AG04450 (cell line): Measurements from ENCODE around the gene ZPR1. TPM values are rescaled to one million over a fixed set of nuclear protein-coding genes. Genes with fewer than 3 reads are reported as not detected.
"Not testable (repeated sequence)": the region's sequence is repeated elsewhere in the genome, so short reads cannot be mapped to it uniquely, and the experiment has no call there.

Source experiments
- CTCF ChIA-PET: fragments of 300-600, 350-600 bp; formaldehyde crosslinking; extraction: SDS; loops from one replicate; lab custom pipeline; 2022; ENCODE audit warnings: antibody characterized with exemption, inconsistent platforms; lab: Charles Lee
- POLR2A ChIA-PET: fragments of 350-600 bp; formaldehyde crosslinking; extraction: SDS; loops from one replicate; lab custom pipeline; 2021; ENCODE audit warnings: antibody characterized with exemption, inconsistent platforms; lab: Yijun Ruan, JAX
- DNase-seq: peaks from one replicate; pipeline ENCODE4 v3.0.0-alpha.2; 2011; ENCODE audit warnings: low read depth, low spot score
- H3K27ac ChIP-seq: one replicate; pipeline ENCODE4 v1.5.1; 2012; ENCODE audit warnings: low read depth, low read length, control low read depth
- H3K27me3 ChIP-seq: one replicate; pipeline ENCODE4 v1.6.0; 2012; ENCODE audit warnings: low read length; ENCODE audit not compliant: control insufficient read depth, insufficient read depth
- H3K4me3 ChIP-seq: 2 replicates; pipeline ENCODE4 v1.5.1; 2011; ENCODE audit warnings: mild to moderate bottlenecking, low read depth, low read length, control low read depth
- H3K9me3 ChIP-seq: 2 replicates; pipeline ENCODE4 v1.5.1; 2012; ENCODE audit warnings: low read length; ENCODE audit not compliant: control insufficient read depth, insufficient read depth
- CTCF ChIP-seq: IDR thresholded peaks from 2 replicates; pipeline ENCODE4 v1.5.1; 2011; ENCODE audit warnings: low read depth, low read length, control low read depth, inconsistent platforms
- polyA minus RNA-seq: library from RNA; depleted of rRNA, polyadenylated mRNA; stranded (reverse); fragments of >200 nt; gene quantifications from 2 replicates; pipeline ENCODE4 v1.2.3, GENCODE V29; 2011; rRNA and poly(A)+ RNA removed
- polyA plus RNA-seq: library from polyadenylated mRNA; depleted of rRNA; stranded (reverse); fragments of >200 nt; gene quantifications from 2 replicates; pipeline ENCODE4 v1.2.3, GENCODE V29; 2011; rRNA removed

Gene ZPR1
- polyA plus RNA-seq, result 57.1 and 57.7 TPM in 2 replicates
- polyA minus RNA-seq, result 54.6 and 58.4 TPM in 2 replicates

DNA sequence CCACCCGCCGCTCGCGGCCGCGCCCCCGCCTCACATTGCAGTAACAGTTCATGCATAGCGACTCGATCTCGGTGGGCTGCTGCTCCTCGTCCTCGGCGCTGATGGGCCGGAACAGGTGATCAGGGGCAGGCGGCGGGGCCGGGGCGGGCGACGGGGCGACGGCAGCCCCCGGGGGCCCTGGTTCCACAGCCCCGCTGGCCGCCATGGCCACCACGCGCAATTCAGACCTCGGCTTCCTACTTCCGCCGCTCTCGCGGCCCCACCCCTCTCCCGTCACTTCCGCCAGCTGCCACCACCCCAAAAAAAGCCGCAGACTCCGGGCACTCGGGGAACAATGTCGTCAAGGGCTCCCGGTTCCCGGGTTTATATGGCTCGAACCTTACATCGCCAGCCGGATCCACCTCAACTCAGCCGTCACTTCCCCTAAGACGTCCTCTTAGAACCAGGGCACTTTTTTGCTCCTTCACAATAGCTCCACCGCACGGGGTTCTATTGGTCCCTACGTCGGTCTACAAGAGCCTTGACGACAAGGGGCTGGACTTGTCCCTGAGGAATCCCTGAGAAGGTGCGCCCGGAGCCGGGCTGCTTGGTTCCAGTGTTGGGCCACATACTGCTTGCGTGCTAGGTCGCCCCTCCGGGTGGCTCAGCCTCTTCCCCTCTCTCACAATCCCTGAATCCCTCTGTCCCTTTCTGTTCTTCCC lies at the start of gene ZPR1:
Gene ZPR1, minus strand, starts transcription at position 238 of the 701 bp plus-strand sequence. Its CDS starts 33 bp downstream, at position 205.
- Histone ChIP-seq H3K9me3 (no peaks in the 10 kb centered on the region), H3K4me3 (peak within 1 kb of the TSS; percentile 89), H3K27ac (peak within 1 kb of the TSS; percentile 65), H3K27me3 (no peaks in the 10 kb centered on the region)
- no peak for DNase-seq
- ChIA-PET CTCF (interaction anchor here (0.8 to 11.0 kb wide), 7 partner anchors 48 to 439 kb away, joined by 3 to 209 read pairs (median 6); partner anchors contain the start of gene SIK3), POLR2A (interaction anchor here (1.0 to 3.3 kb wide), 4 partner anchors 15 to 390 kb away, joined by 3 to 11 read pairs (median 6); partner anchors contain the start of genes BUD13, PAFAH1B2 and SIDT2)
- peak; percentile 7; the same call in 1 of the 2 replicates for TF ChIP-seq CTCF

GRCh38 chr11:116836632-116836991 lies 48.8 kb upstream of the ZPR1 start:
- H3K27me3 ChIP-seq, result no peaks in the 10 kb centered on the region
- DNase-seq, result no peak
- H3K9me3 ChIP-seq, result no peaks in the 10 kb centered on the region
- H3K27ac ChIP-seq, result no peak overlapping the region
- CTCF ChIA-PET, result interaction anchor here (0.7 to 5.3 kb wide), 18 partner anchors 9 to 336 kb away, joined by 3 to 138 read pairs (median 6); partner anchors contain the start of genes APOA5 and ZPR1
- no peak overlapping the region for H3K4me3 ChIP-seq
- TF ChIP-seq CTCF, result no peak
- POLR2A ChIA-PET, result interaction anchor here (1.2 to 1.8 kb wide), 3 partner anchors 49 to 262 kb away, joined by 3 to 8 read pairs (median 4); partner anchors contain the start of gene ZPR1

DNA sequence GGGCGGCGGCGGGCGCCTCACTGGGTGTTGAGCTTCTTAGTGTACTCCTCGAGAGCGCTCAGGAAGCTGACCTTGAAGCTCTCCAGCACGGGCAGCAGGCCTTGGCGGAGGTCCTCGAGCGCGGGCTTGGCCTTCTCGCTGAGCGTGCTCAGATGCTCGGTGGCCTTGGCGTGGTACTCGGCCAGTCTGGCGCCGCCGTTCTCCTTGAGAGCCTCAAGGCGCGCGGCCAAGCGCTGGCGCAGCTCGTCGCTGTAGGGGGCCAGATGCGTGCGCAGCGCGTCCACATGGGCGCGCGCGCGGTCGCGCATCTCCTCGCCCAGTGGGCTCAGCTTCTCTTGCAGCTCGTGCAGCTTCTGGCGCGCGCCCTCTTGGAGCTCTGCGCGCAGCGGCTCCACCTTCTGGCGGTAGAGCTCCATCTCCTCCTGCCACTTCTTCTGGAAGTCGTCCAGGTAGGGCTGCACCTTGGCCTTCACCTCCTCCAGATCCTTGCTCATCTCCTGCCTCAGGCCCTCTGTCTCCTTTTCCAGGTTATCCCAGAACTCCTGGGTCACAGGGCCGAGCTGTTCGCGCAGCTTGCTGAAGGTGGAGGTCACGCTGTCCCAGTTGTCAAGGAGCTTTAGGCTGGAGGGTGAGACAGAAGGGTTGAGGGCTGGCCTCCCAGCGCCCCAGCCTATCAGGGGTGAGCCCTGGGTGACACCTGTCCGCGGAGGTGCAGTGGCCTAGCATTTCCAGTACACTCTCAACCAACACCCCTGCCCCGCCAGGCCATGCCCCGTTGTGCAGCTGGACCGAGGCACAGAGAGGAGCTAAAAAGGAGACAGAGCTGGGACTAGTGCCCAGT lies 48.2 kb upstream of the ZPR1 start:
- Histone ChIP-seq H3K4me3 (peak overlapping the region; percentile 55), H3K27ac (peak overlapping the region; percentile 21), H3K9me3 (no peaks in the 10 kb centered on the region), H3K27me3 (no peaks in the 10 kb centered on the region)
- ChIA-PET CTCF (interaction anchor here (0.6 to 5.3 kb wide), 31 partner anchors 10 to 1524 kb away, joined by 3 to 138 read pairs (median 4); partner anchors contain the start of genes APOA4, APOA5, UBE4A and ZPR1), POLR2A (interaction anchor here (0.8 to 1.8 kb wide), 7 partner anchors 15 to 263 kb away, joined by 3 to 8 read pairs (median 3); partner anchors contain the start of gene ZPR1)
- peak; percentile 87 for DNase-seq
- peak; percentile 69 for TF ChIP-seq CTCF

- POLR2A ChIA-PET, result interaction anchor here (0.8 to 1.8 kb wide), 7 partner anchors 15 to 264 kb away, joined by 3 to 8 read pairs (median 3); partner anchors contain the start of gene ZPR1
- H3K4me3 ChIP-seq, result peak overlapping the region; percentile 13
Measured at GRCh38 chr11:116835042-116835772, 47.4 kb upstream of the ZPR1 start.

GRCh38 chr11:116834535-116835041 lies 46.8 kb upstream of the ZPR1 start:
- H3K9me3 ChIP-seq, POLR2A ChIA-PET, H3K4me3 ChIP-seq, DNase-seq, H3K27ac ChIP-seq, H3K27me3 ChIP-seq: not testable (repeated sequence)
- CTCF ChIA-PET, result interaction anchor here (1.4 to 5.3 kb wide), 3 partner anchors 27 to 272 kb away, joined by 5 to 138 read pairs (median 21); partner anchors contain the start of gene APOA5

More at GRCh38 chr11:116835042-116835772, 47.4 kb upstream of the ZPR1 start:
- Histone ChIP-seq H3K27me3 (no peaks in the 10 kb centered on the region), H3K9me3 (no peaks in the 10 kb centered on the region), H3K27ac (peak overlapping the region; percentile 21)
- CTCF ChIA-PET, result interaction anchor here (0.6 to 5.3 kb wide), 28 partner anchors 10 to 1524 kb away, joined by 3 to 138 read pairs (median 5); partner anchors contain the start of genes APOA4, APOA5, UBE4A and ZPR1
- no peak for DNase-seq
- no peak for TF ChIP-seq CTCF
